K562 (cell line): ENCODE data around the gene PDE4D. TPM values are rescaled to one million over a fixed set of nuclear protein-coding genes. Genes with fewer than 3 reads are reported as not detected.

Experiments used
- ATAC-seq: fragments of 200-7000 bp; cut with Tn5 transposase; 3 replicates; pipeline ENCODE4 v1.9.1; 2020; ENCODE audit warnings: moderate library complexity
- BruUV-seq: library from RNA; stranded (reverse); fragments of 400-500 nt; replicated peaks from 2 replicates; lab custom pipeline; 2021; lab: Mats Ljungman, UMichigan
- CTCF ChIA-PET: fragments of 300-600 bp; formaldehyde crosslinking; extraction: SDS; loops from one replicate; lab custom pipeline; 2021; ENCODE audit warnings: low intra/inter-chr PET ratio; lab: Yijun Ruan, JAX
- POLR2A ChIA-PET: fragments of 300-600, 350-650 bp; sonication (Branson Sonifier 250); formaldehyde crosslinking; extraction: SDS; loops from one replicate; lab custom pipeline; 2021; ENCODE audit warnings: antibody characterized with exemption, inconsistent platforms; lab: Yijun Ruan, JAX
- DNase-seq, 4 experiments: peaks; one replicate each; pipeline versions ENCODE4 v3.0.0 to v3.0.0-alpha.2; 2011 to 2018; ENCODE audit warnings: low spot score in 3 of 4, mixed read lengths in 3 of 4; ENCODE audit errors: extremely low read depth in 1 of 4
- FAIRE-seq: peaks from 2 replicates; lab custom pipeline; 2011; peaks lifted over from hg19 to GRCh38; lab: Jason Lieb, UNC
- H2AFZ ChIP-seq: 2 replicates; pipeline ENCODE4 v1.6.0; 2011; ENCODE audit warnings: low read depth, low read length, control low read depth, inconsistent platforms
- H3K27ac ChIP-seq: fragments of 200-600 bp; 3 replicates; pipeline ENCODE4 v1.8.0; 2011; ENCODE audit warnings: low read depth, mild to moderate bottlenecking, control low read depth, inconsistent platforms, low read length, moderate library complexity, mixed read lengths; ENCODE audit errors: extremely low read depth
- H3K27me3 ChIP-seq, 2 experiments: fragments of 300-600 bp in 1 of 2; 2 replicates in 1 of 2; 3 replicates in 1 of 2; pipeline versions ENCODE4 v1.6.0 to v1.8.0; 2011; ENCODE audit warnings: inconsistent platforms in 2 of 2, low read length in 2 of 2, mild to moderate bottlenecking in 1 of 2, mixed read lengths in 1 of 2, moderate library complexity in 1 of 2; ENCODE audit not compliant: control insufficient read depth in 2 of 2, insufficient read depth in 2 of 2
- H3K36me3 ChIP-seq: fragments of 300-600 bp; 3 replicates; pipeline ENCODE4 v1.8.0; 2011; ENCODE audit warnings: mild to moderate bottlenecking, low read length, inconsistent platforms; ENCODE audit not compliant: control insufficient read depth, insufficient read depth
- H3K4me1 ChIP-seq, 2 experiments: fragments of 200-600 bp in 1 of 2; replicated peaks in 1 of 2; 2 replicates in 1 of 2; 3 replicates in 1 of 2; pipeline versions ENCODE4 v1.5.1 to v1.8.0; 2011; ENCODE audit warnings: inconsistent platforms in 2 of 2, low read length in 2 of 2, mild to moderate bottlenecking in 1 of 2, mixed read lengths in 1 of 2, moderate library complexity in 1 of 2; ENCODE audit not compliant: control insufficient read depth in 2 of 2, insufficient read depth in 2 of 2
- H3K4me2 ChIP-seq: 2 replicates; pipeline ENCODE4 v1.6.1; 2011; ENCODE audit warnings: low read length, control low read depth, inconsistent platforms, mixed read lengths; ENCODE audit not compliant: insufficient read depth
- H3K4me3 ChIP-seq: fragments of 200-600 bp; sonication (generic), shearing (Covaris generic); 2 replicates; pipeline ENCODE4 v1.5.1; 2016; ENCODE audit warnings: control low read depth, inconsistent platforms
- H3K79me2 ChIP-seq: fragments of 200-600 bp; 3 replicates; pipeline ENCODE4 v1.8.0; 2011; ENCODE audit warnings: low read length, inconsistent platforms; ENCODE audit not compliant: control insufficient read depth, insufficient read depth
- H3K9ac ChIP-seq, 2 experiments: 2 replicates each; pipeline versions ENCODE4 v1.6.0 to v1.6.1; 2011; ENCODE audit warnings: low read depth in 2 of 2, low read length in 2 of 2, control low read depth in 1 of 2, inconsistent platforms in 1 of 2, mild to moderate bottlenecking in 1 of 2, mixed read lengths in 1 of 2; ENCODE audit not compliant: insufficient read depth in 1 of 2
- H3K9me1 ChIP-seq: one replicate; pipeline ENCODE4 v1.6.0; 2011; ENCODE audit warnings: inconsistent platforms, mild to moderate bottlenecking, low read length, moderate library complexity; ENCODE audit not compliant: control insufficient read depth, insufficient read depth
- H3K9me3 ChIP-seq: replicated peaks from 2 replicates; pipeline ENCODE4 v1.5.1; 2011; ENCODE audit warnings: low read depth, low read length, inconsistent platforms; ENCODE audit not compliant: control insufficient read depth, insufficient read depth
- H4K20me1 ChIP-seq: replicated peaks from 2 replicates; pipeline ENCODE4 v1.6.1; 2011; ENCODE audit warnings: low read length, inconsistent platforms, mixed read lengths; ENCODE audit not compliant: control insufficient read depth, insufficient read depth
- BCL6 ChIP-seq: fragments of 250-450 bp; sonication (Bioruptor Pico); IDR thresholded peaks from 2 replicates; pipeline ENCODE4 v1.4.0; 2020
- CBFB ChIP-seq: sonication (generic); formaldehyde crosslinking; IDR thresholded peaks from 2 replicates; pipeline ENCODE4 v1.4.0; 2020; ENCODE audit warnings: mild to moderate bottlenecking, missing genetic modification reagents
- GTF2A2 ChIP-seq: IDR thresholded peaks from 2 replicates; pipeline ENCODE4 v1.6.1; 2016; ENCODE audit warnings: mild to moderate bottlenecking, missing genetic modification characterization, missing compliant biosample characterization
- KLF1 ChIP-seq: fragments of 450-650 bp; IDR thresholded peaks from 2 replicates; pipeline ENCODE4 v1.6.1; 2016; ENCODE audit warnings: missing genetic modification characterization, missing compliant biosample characterization
- MAFK ChIP-seq: IDR thresholded peaks from 2 replicates; pipeline ENCODE4 v1.6.1; 2011; ENCODE audit warnings: low read length, improper control_type of control experiment
- PHB2 ChIP-seq: fragments of 450-650 bp; IDR thresholded peaks from 2 replicates; pipeline ENCODE4 v1.6.1; 2017; ENCODE audit warnings: low read depth
- POLR2G ChIP-seq: fragments of 200-400 bp; formaldehyde crosslinking; IDR thresholded peaks from 2 replicates; pipeline ENCODE4 v1.6.1; 2017; ENCODE audit warnings: low read depth, mild to moderate bottlenecking, antibody characterized with exemption, low read length, moderate library complexity
- SNRNP70 ChIP-seq: fragments of 200-400 bp; formaldehyde crosslinking; optimal IDR thresholded peaks from 2 replicates; pipeline ENCODE3; 2017; ENCODE audit warnings: low read depth, low read length
- SRF ChIP-seq, 2 experiments: fragments of 250-450, 450-650 bp in 1 of 2; sonication (Bioruptor Pico) in 1 of 2; sonication (generic) in 1 of 2; formaldehyde crosslinking; IDR thresholded peaks; 2 replicates each; pipeline versions ENCODE4 v1.5.0 to v1.5.1; 2020 to 2022; ENCODE audit warnings: mild to moderate bottlenecking in 1 of 2, missing genetic modification reagents in 1 of 2
- TBL1XR1 ChIP-seq, 2 experiments: IDR thresholded peaks; 2 replicates each; pipeline ENCODE4 v1.6.1; 2012; ENCODE audit warnings: improper control_type of control experiment in 2 of 2, low read length in 2 of 2, mild to moderate bottlenecking in 1 of 2
- ZNF830 ChIP-seq: fragments of 250-450 bp; sonication (Bioruptor Pico); IDR thresholded peaks from 2 replicates; pipeline ENCODE4 v1.5.0; 2021; ENCODE audit warnings: mild to moderate bottlenecking
- WGBS: fragments of 100-300 bp; shearing (Covaris generic); methylation state at CpG from one replicate; pipeline ENCODE4 v1.1.6; 2016; ENCODE audit warnings: low coverage, mixed read lengths; ENCODE audit not compliant: insufficient coverage; ENCODE audit errors: missing lambda C conversion rate; 5-methylcytosine and 5-hydroxymethylcytosine counted together
- in situ Hi-C: fragments of 300-500 bp; cut with MboI; formaldehyde crosslinking; loops from 4 replicates; pipeline ENCODE4 v1.15.0; 2018; ENCODE audit warnings: inconsistent platforms, mixed read lengths
- intact Hi-C: fragments of 100-400 bp; cut with micrococcal nuclease; formaldehyde crosslinking; loops from 2 replicates; pipeline ENCODE4 v1.14.2; 2022
- polyA plus RNA-seq, 8 experiments: library from polyadenylated mRNA; depleted of rRNA in 4 of 8; stranded (reverse) in 5 of 8; unstranded in 3 of 8; fragments of >200 nt; fragmentation: Nextera tagmentation in 2 of 8; fragmentation: Illumina TruSeq in 1 of 8; extraction: Ambion mirVana in 2 of 8; extraction: Trizol in 1 of 8; gene quantifications; 2 replicates each; pipeline versions ENCODE4 v1.2.1 to v1.2.3, GENCODE V29; 2011 to 2014; ENCODE audit warnings: inconsistent platforms in 1 of 8, missing spikeins in 1 of 8
- total RNA-seq, 7 experiments: library from RNA; depleted of rRNA in 6 of 7; stranded (reverse); fragments of >200 nt in 6 of 7; fragmentation: Illumina TruSeq in 2 of 7; extraction: Trizol in 2 of 7; gene quantifications; 2 replicates each; pipeline versions ENCODE4 v1.2.1 to v1.2.3, GENCODE V29; 2011 to 2021; ENCODE audit warnings: low replicate concordance in 1 of 7
- TF ChIP-seq, protein P1 (sequence below): fragments of 250-450 bp; sonication (Bioruptor Pico); IDR thresholded peaks from 2 replicates; pipeline ENCODE4 v1.9.0; 2021; ENCODE audit warnings: mild to moderate bottlenecking, inconsistent platforms
- TF ChIP-seq, protein P2 (sequence below): sonication (generic); formaldehyde crosslinking; IDR thresholded peaks from 2 replicates; pipeline ENCODE4 v1.9.0; 2022; ENCODE audit warnings: mild to moderate bottlenecking, missing genetic modification reagents
- TF ChIP-seq, protein P3 (sequence below): sonication (generic); formaldehyde crosslinking; IDR thresholded peaks from 2 replicates; pipeline ENCODE4 v1.8.0; 2023; ENCODE audit warnings: mild to moderate bottlenecking, missing genetic modification reagents
- TF ChIP-seq, protein P4 (sequence below): fragments of 250-450 bp; sonication (Bioruptor Pico); IDR thresholded peaks from 2 replicates; pipeline ENCODE4 v1.5.0; 2021; ENCODE audit warnings: mild to moderate bottlenecking, borderline replicate concordance

Gene PDE4D
- total and polyA plus RNA-seq, 9 of the 15 experiments (the other 6 are each of a cell fraction or from before 2014, with no cell fraction given), result 0.04 to 0.46 (median 0.13) TPM

DNA sequence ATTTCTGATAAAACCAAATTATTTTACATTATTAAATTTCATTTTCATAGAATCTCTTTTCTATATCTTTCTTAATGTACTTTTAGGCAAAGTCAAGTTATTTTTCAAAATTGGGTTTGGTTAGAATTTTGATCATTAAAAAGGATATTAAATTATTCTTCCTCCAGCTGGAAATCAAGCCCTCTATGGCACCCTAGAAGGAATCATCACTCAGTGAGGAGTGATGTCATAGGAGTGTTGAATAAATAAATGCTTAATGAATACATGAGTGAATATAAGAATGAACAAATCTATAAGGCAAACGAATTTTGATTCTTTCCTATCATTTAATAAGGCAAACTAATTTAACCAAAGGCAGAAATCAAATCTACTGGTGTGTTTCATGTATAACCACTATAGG, 639.9 kb downstream of the PDE4D start:
- no peaks in the 10 kb centered on the region for H3K27me3 ChIP-seq
- TF ChIP-seq ZNF830, result no peak
- TF ChIP-seq KLF1 (tag), result no peak
- TF ChIP-seq, protein P1, sequence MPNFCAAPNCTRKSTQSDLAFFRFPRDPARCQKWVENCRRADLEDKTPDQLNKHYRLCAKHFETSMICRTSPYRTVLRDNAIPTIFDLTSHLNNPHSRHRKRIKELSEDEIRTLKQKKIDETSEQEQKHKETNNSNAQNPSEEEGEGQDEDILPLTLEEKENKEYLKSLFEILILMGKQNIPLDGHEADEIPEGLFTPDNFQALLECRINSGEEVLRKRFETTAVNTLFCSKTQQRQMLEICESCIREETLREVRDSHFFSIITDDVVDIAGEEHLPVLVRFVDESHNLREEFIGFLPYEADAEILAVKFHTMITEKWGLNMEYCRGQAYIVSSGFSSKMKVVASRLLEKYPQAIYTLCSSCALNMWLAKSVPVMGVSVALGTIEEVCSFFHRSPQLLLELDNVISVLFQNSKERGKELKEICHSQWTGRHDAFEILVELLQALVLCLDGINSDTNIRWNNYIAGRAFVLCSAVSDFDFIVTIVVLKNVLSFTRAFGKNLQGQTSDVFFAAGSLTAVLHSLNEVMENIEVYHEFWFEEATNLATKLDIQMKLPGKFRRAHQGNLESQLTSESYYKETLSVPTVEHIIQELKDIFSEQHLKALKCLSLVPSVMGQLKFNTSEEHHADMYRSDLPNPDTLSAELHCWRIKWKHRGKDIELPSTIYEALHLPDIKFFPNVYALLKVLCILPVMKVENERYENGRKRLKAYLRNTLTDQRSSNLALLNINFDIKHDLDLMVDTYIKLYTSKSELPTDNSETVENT (CRISPR knock-in tag), result no peak
- TF ChIP-seq BCL6 (CRISPR knock-in tag), result no peak
- TF ChIP-seq SNRNP70, result no peak
- TF ChIP-seq MAFK, result no peak
- TF ChIP-seq, protein P2, sequence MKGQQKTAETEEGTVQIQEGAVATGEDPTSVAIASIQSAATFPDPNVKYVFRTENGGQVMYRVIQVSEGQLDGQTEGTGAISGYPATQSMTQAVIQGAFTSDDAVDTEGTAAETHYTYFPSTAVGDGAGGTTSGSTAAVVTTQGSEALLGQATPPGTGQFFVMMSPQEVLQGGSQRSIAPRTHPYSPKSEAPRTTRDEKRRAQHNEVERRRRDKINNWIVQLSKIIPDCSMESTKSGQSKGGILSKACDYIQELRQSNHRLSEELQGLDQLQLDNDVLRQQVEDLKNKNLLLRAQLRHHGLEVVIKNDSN (CRISPR knock-in tag), result no peak
- TF ChIP-seq, protein P3, sequence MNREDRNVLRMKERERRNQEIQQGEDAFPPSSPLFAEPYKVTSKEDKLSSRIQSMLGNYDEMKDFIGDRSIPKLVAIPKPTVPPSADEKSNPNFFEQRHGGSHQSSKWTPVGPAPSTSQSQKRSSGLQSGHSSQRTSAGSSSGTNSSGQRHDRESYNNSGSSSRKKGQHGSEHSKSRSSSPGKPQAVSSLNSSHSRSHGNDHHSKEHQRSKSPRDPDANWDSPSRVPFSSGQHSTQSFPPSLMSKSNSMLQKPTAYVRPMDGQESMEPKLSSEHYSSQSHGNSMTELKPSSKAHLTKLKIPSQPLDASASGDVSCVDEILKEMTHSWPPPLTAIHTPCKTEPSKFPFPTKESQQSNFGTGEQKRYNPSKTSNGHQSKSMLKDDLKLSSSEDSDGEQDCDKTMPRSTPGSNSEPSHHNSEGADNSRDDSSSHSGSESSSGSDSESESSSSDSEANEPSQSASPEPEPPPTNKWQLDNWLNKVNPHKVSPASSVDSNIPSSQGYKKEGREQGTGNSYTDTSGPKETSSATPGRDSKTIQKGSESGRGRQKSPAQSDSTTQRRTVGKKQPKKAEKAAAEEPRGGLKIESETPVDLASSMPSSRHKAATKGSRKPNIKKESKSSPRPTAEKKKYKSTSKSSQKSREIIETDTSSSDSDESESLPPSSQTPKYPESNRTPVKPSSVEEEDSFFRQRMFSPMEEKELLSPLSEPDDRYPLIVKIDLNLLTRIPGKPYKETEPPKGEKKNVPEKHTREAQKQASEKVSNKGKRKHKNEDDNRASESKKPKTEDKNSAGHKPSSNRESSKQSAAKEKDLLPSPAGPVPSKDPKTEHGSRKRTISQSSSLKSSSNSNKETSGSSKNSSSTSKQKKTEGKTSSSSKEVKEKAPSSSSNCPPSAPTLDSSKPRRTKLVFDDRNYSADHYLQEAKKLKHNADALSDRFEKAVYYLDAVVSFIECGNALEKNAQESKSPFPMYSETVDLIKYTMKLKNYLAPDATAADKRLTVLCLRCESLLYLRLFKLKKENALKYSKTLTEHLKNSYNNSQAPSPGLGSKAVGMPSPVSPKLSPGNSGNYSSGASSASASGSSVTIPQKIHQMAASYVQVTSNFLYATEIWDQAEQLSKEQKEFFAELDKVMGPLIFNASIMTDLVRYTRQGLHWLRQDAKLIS (CRISPR knock-in tag), result no peak
- TF ChIP-seq PHB2, result no peak
- TF ChIP-seq POLR2G, result no peak
- no peak for TF ChIP-seq GTF2A2 (tag)
- TF ChIP-seq TBL1XR1 (IDR thresholded peaks at IDR 0.05; ENCODE audit: low read length in 2 of 2), result no peak
- TF ChIP-seq, protein P4, sequence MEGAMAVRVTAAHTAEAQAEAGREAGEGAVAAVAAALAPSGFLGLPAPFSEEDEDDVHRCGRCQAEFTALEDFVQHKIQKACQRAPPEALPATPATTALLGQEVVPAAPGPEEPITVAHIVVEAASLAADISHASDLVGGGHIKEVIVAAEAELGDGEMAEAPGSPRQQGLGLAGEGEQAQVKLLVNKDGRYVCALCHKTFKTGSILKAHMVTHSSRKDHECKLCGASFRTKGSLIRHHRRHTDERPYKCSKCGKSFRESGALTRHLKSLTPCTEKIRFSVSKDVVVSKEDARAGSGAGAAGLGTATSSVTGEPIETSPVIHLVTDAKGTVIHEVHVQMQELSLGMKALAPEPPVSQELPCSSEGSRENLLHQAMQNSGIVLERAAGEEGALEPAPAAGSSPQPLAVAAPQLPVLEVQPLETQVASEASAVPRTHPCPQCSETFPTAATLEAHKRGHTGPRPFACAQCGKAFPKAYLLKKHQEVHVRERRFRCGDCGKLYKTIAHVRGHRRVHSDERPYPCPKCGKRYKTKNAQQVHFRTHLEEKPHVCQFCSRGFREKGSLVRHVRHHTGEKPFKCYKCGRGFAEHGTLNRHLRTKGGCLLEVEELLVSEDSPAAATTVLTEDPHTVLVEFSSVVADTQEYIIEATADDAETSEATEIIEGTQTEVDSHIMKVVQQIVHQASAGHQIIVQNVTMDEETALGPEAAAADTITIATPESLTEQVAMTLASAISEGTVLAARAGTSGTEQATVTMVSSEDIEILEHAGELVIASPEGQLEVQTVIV (CRISPR knock-in tag), result no peak
- no peak for TF ChIP-seq CBFB (CRISPR knock-in tag)
- no peak for TF ChIP-seq SRF (CRISPR knock-in tag; IDR thresholded peaks at IDR 0.05)

More for the DNA sequence above, 639.9 kb downstream of the PDE4D start:
- CTCF ChIA-PET, result no interaction called here
- Histone ChIP-seq H3K4me3 (no peak overlapping the region), H3K4me1 (no peaks in the 10 kb centered on the region), H3K36me3 (no peaks in the 10 kb centered on the region), H3K9me1 (no peaks in the 10 kb centered on the region), H4K20me1 (no peaks in the 10 kb centered on the region), H3K9me3 (no peaks in the 10 kb centered on the region), H3K27ac (no peak overlapping the region), H3K4me2 (no peak overlapping the region), H3K9ac (no peak overlapping the region), H2AFZ (no peak overlapping the region), H3K79me2 (no peaks in the 10 kb centered on the region)
- ATAC-seq, result no peak
- intact Hi-C loops, result no loop called here
- DNase-seq, result no peak
- POLR2A ChIA-PET, result no interaction called here
- in situ Hi-C loops, result no loop called here
- 6% methylated on average over 1 of the region's 1 CpG for WGBS
- no TSS peak for BruUV-seq
- FAIRE-seq, result no peak
